MM.1S (cell line): ENCODE results near the gene THSD7B.

ENCODE experiments used
- EZH2 ChIP-seq: fragments of 300-600 bp; sonication (generic); optimal IDR thresholded peaks from 2 replicates; pipeline ENCODE3; 2017; ENCODE audit warnings: low read depth, mild to moderate bottlenecking, antibody characterized with exemption, low read length, mixed read lengths
- TF ChIP-seq, protein P1 (sequence below): fragments of 300-600 bp; sonication (generic); IDR thresholded peaks from 2 replicates; pipeline ENCODE4 v1.5.1; 2016; ENCODE audit warnings: antibody characterized with exemption, low read length, mixed read lengths

DNA sequence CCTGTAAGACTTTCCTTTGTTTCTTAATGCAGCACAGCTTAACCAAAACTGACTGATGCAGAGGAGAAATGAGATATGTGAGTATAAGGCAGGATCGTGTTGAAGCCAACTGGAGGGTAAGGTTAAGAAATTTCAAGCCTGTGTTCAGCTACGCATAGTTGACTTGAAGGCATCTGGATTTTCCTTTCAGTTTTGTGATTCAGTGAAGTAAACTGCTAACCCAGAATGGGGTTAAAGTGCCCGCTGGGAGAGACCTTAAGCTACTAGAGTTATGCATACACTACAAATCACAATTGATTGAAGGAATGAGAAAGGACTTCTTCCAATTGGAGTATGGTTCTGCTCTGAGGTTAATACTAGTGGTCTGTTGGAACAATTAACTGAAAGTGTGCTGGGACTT, 22.6 kb downstream of the THSD7B start:
- TF ChIP-seq, protein P1, sequence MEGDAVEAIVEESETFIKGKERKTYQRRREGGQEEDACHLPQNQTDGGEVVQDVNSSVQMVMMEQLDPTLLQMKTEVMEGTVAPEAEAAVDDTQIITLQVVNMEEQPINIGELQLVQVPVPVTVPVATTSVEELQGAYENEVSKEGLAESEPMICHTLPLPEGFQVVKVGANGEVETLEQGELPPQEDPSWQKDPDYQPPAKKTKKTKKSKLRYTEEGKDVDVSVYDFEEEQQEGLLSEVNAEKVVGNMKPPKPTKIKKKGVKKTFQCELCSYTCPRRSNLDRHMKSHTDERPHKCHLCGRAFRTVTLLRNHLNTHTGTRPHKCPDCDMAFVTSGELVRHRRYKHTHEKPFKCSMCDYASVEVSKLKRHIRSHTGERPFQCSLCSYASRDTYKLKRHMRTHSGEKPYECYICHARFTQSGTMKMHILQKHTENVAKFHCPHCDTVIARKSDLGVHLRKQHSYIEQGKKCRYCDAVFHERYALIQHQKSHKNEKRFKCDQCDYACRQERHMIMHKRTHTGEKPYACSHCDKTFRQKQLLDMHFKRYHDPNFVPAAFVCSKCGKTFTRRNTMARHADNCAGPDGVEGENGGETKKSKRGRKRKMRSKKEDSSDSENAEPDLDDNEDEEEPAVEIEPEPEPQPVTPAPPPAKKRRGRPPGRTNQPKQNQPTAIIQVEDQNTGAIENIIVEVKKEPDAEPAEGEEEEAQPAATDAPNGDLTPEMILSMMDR: no peak
- TF ChIP-seq EZH2: no peak
